GM18861 (cell line): ENCODE results near the gene NELL1.
"Not testable (repeated sequence)": the region's sequence is repeated elsewhere in the genome, so short reads cannot be mapped to it uniquely, and the experiment has no call there.

ENCODE experiments used
- ATAC-seq: cut with Tn5 transposase; IDR thresholded peaks from one replicate; pipeline ENCODE4 v1.9.1; 2021; ENCODE audit not compliant: unreplicated experiment

NELL1 gene

DNA sequence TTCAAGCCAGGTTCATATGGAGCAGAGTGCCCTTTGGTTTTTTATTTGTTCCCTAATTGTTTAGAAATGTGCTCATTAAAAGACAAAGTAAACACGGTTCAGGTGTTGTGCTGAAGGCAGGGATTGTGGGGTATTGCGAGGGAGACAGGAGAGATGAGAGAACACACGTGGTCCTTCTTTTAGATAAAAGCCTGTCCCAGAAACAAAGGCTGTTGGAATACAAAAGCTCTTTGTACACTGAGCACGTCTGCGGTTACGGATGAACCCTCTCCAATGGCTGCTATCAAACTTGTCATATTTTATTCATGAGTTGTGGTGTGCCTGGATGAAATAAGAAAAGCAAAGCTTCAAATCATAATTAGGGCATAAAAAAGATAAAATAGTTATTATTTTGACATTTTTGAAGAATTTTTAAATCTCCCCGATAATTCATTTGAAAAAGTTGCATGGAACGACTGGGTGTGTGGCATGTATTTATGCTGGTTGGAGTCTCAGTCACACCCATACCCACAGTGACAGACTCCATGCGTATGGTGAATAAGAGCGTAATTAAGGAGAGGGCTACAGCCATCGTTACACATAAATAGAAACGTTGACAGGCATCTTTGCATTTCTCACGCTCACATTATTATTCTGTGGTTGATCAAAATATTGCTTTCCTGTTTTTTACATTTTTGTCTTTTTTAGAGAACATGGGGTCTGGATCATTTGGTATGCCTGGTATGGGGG lies 92.9 kb downstream of the NELL1 start:
- no peak for ATAC-seq

DNA sequence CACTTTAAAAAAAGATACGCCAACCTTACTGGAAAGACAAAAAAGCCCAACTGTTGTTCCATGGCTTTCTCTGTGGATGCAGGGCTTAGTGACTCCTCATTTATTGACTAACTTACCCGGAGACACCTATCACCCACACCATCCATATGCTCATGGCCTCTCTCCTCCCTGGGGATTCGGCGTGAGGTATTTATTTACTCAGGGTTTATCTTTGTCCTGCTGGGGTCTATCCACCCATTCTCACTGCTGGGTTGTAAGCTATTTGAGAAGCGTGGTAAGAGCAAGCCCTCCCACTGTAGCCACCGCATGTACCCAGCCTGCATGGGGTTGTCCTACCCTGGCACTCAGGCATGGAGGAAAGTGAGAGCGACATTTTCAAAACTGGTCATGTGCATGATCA lies 93.6 kb downstream of the NELL1 start:
- ATAC-seq = no peak

DNA sequence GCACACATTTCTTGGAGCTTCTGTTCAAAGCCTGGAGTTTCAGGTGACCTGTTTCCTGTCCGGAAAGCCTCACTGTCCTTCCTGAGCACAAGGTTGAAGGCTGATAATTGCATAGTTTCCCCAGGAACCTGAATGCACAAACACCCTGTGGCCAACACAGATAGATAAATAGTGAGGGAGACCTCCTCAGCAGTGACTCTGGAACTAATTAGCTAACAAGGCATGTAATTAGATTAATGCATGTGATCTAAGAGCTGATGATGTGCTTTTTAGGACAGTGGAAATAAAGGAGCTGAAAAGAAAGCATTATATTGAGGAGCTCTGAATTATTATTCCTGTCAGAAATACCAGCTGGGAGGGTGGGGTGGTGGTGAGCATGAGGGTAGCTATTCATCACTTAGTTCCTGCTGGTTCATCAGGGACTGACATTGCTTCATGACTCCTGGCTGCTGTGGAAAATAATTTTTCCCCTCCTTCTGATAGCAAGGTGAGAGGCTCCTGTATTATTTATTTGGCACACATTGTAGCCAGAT lies 101.1 kb downstream of the NELL1 start:
- no peak for ATAC-seq

DNA sequence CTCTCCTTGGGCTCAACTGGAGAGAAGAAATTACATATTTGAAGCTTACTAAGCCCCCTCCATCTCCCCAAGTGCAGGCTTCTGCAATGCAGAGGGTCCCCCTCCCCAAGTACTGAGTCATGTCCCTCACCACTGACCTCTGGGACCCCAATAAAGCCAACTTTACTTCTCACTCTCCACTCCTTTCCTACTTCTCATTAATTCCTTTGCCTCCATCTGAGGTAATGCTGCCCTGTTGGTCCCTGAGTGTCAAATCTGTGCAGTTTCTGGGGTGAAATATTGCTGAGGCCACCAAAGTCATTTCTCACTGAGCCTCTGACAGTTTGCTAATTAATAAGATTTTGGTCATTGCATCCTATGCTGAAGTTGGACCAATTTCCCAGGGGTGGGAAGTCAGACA lies 101.6 kb downstream of the NELL1 start:
- ATAC-seq = no peak

DNA sequence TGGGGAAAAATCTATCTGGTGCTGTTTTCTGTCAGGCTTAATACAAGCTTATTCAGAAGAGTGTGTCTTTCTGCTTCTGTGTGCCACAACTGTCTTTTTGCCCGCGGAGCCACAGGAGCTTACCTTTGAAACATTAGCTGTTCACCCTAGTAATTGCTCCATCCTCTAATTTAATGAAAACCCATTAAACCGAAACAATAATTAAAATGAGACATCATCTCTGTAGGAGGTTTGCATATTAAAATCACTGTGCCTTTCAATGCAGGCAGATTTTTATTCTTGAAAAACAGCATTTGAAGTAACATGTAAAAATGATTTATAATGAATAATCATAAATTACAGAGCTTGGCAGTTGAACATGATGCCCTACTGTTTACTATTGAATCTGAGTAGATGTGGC lies 102.3 kb downstream of the NELL1 start:
- no peak for ATAC-seq

DNA sequence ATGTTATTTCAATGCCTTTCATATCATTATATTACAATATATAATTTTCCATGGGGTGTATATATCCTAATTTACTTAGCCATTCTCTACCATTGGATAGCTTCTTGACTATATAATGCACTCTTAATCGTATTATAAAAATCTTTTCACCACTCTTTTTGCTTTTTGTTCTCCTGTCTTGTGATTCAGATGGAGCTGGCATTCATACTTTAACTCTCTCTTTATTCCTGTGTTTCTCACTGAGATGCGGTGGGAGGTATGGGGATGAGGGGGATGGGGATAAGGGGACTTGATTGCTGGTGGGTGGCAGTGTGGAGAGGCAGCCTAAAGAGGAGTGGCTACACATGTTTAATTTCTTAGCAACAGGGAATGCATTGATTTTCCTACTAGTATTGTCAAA lies 105.9 kb downstream of the NELL1 start:
- no peak for ATAC-seq

DNA sequence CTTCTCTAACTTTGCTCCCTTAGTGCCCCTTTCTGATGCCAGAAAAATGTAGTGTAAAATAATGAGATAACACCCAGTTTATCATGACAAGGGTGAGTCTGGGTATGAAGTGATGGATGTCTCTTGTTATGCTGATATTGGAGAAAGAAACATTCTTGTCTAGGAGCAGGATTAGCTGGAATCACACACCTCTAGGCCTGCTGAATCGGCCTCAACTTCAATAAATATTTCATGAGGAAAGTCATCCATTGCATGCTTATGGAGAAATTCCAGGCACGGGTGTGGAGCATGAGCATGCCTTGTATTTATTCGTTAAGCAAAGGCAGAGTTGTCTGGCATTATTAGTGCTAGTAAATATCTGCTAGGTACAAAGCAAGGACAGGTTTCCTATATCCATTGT lies 113.4 kb downstream of the NELL1 start:
- ATAC-seq = no peak

DNA sequence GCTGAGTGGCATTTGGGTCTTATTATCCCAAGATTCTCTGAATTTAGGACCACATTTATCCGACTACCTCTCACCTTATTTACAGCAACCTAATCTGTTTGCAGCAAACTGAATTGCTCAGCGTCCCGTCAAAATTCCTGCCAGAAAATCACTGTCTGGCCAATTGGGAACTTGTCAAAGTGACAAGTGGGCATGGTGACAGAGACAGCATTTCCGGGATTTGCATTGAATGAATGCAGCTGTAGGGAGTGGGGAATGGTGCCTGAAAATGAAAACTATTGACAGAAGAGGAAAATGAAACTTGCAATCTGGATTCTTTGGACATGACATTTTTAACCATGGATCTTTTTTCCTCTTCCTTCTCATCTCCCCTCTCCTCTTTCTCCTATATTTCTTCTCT lies 113.8 kb downstream of the NELL1 start:
- ATAC-seq = no peak

DNA sequence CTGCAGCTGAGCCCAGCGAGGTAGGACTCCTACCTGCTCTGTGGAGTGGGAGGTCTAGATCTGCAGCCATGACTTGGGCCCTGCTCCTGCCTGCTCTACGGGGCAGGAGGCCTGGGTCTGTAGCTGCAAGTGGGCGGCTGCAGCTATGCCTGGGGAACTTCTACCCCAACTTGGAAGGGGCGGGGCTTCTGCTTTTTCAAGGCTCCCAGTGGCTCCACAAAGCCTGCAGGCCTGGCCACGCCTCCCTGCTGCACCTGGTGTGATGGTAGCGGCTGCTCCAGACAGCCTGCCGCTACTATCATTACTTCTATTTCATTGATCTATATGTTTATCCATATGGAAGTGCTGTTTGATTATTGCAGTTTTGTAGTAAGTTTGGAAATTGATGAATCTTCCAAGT lies 121.2 kb downstream of the NELL1 start:
- no peak for ATAC-seq

DNA sequence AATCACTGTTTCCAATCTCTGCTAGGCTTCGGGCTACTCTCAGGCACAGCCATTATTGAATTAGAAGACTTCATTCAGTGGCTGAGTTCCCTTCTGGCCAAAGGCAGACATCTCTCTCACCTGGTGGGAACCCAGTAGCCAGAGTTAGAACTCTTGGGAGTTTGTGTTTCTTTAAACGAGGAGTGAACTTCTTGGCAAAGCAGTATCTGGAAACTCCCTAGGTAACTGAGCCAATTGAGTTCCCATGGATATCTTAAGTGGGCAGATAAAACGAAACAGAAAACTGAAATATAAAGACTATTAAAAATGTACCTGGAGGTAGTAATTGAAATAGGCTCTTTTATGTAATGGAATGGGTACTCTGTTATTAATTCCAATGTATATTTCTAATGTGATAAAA lies 125.6 kb downstream of the NELL1 start:
- ATAC-seq = no peak

DNA sequence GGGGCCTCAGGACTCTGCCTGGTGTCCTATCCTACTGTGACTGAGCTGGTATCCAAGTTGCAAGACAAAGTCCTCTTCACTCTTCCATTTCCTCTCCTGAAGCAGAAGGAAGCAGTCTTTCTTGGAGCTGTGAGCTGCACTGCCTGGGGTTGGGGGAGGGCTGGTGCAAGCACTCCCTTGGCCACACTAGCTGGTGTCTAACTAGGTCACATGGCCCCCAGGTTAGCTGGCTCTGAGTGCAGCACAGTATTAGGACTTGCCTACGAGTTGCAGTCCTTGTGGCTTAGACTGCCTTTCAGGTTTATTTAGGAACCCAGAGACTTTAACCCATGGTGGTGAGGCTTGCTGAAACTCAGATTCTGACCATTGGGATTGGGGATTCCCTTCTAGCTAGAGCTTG lies 138.9 kb downstream of the NELL1 start:
- no peak for ATAC-seq

DNA sequence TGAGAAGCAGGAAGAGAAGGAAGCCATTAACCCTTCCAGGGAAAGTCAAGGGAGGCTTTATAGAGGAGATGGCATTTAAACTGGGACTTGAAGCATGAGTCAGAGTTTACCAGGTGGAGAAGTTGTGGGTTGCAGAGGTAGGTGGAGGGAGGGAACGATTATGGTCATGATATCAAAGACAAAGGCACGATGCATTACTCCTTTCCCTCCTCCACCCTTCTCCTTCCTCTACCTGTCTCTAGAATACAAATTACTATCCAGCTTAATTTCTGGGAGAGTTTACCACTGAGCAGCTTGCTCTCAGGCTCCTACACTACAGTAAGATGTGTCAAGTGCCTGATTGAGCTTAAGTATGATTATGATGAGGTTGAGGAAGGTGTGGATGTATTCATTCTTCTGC lies 151.7 kb downstream of the NELL1 start:
- ATAC-seq = no peak

DNA sequence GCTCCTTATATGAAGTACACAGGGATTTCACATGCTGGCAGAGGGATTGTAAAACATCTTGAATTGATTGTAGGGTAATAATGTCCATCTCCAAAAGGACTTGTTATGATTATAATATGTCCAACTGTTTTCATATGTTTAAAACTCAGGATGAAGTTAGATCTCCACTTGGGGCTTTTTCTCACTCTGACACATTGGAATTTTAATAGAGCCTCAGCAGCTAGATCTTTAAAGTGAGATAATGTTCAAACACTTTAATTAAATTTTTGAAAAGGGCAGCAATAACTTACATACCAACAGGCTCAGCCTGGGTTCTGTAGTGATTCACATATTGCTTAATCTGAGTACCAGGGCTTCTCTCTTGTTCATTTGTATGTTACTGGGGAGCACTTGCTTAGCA lies 152.1 kb downstream of the NELL1 start:
- ATAC-seq = no peak

DNA sequence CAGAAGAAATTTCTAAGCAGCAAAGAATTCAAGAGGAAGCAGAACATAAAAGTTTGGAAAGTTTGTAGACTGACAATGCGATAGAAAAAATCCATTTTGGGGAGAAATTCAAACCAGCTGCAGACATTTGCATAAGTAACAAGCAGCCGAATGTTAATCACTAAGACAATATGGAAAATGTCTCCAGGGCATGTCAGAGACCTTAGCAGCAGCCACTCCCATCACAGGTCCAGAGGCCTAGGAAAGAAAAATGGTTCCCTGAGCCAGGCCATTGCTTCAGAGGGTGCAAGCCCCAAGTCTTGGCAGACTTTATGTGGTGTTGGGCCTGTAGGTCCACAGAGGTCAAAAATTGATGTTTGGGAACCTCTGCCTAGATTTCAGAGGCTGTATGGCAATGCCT lies 155.4 kb downstream of the NELL1 start:
- no peak for ATAC-seq

DNA sequence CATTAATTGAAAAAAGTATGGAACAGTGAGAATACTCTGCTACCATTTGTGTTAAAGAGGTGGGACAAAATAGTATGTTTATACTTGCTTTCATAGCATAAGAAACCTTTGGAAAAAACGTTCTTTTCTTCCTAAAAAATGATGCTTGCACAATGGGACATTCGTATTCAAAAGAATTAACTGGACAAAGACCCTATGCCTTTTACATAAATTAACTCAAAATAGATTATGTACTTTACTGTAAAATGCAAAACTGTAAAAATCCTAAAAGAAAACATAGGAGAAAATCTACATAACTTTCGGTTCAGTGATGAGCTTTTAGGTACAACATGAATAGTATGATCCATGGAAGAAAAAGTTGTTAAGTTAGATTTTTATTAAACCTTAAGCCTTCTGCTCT lies 166.2 kb downstream of the NELL1 start:
- no peak for ATAC-seq

DNA sequence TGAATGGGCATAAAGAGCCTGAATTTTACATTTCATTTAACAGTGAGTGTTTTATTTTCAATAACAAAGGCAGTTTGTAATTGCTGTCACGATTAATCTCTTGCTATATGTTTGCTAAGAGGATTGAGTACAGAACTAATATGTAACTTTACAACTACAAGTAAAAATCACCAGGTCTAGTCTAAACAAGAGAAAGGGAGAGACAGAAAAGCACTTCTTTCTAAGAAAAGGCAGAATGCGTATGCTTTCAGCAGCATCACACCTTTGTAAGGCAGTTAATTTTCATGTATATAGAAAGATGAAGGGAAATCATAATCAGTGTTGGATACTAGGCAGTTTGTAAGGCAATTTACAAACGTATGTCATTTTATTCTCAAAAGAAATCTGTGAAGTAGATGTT lies 169.8 kb downstream of the NELL1 start:
- ATAC-seq = no peak

DNA sequence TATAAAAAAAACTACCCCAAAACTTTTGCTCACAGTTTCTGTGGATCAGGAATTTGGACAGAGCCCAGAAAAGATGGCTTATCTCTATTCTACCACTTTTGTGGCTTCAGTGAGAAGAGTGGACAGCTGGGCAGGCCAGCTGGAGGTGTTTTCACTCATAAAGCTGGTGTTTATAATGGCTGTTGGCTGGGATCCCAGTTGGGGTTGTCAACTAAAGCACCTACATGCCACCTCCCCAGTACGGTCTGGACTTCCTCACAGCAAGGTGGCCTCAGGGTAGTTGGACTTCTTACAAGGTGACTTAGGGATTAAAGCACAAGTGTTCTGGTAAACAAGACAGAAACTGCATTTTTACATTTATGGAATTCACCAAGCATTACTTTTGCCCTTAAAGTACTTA lies 171.0 kb downstream of the NELL1 start:
- ATAC-seq = no peak

DNA sequence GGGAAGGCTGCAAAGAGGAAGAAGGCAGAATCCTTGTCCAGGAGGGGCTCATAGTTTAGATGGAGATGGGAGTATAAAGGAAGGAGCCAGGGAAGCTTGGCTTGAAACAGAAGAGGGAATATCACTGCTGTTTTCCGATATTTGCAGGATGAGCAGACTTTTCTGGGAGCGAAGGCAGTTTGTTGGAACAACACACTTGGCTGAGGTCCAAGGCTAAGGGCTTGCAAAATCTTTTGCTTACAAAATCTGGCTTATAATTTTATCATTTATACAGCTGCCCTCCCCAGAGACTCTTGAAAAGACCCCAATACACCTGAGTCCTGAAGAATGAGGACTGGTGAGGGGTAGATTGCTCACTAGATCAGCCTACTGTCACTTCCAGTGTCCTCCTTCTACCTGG lies 174.8 kb downstream of the NELL1 start:
- no peak for ATAC-seq

DNA sequence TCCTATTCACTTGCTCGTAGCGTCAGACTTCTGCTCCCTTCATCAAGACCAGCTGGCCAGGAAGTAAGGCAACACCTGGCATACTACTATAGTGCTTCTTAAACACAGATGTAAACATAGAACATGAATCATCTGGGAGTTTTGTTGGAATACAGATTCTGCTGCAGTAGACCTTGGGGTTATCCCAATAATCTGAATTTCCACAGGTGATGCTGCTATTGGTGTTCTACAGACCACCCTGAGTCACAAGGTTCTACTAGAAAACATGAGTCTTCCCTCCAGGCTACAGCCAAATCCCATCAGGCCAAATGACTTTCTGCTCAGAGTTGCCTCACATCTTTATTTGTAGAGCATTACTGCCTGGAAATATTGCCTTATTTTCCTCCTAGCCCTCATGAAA lies 175.2 kb downstream of the NELL1 start:
- ATAC-seq = no peak

DNA sequence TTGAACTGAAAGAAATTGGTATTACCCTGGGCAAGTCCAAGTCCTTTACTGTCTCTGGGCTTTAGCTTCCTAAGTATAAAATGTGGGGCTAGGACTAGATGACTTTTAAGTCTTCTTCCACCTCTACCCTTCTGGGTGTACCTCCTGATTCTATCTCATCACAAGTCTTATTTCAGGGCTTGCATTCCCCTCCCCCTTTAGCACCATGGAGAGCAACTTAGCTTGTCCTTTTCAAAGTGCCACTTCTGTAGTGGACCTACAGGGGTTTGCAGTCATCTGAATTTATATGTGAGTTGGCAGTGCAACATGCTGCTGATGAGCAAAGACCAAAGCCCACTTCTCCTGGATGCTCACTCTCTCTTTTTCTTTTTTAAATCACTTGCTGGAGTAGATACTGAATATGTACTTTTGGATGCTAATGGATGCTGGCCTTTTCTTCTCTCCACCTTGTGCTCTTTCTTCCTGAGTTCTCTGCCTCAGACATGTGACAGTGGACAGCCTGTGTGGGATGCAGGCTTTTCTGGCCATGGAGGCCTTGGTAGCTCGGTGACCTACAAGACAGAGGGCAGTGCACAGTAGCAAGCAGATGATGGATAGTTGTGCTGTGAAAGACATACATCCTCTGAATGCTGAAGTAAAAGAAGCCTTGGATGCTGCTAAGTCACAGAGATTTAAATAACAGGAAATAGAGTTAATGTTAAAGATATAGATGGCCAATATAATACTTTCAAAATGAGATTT lies 185.0 kb downstream of the NELL1 start:
- ATAC-seq = no peak

DNA sequence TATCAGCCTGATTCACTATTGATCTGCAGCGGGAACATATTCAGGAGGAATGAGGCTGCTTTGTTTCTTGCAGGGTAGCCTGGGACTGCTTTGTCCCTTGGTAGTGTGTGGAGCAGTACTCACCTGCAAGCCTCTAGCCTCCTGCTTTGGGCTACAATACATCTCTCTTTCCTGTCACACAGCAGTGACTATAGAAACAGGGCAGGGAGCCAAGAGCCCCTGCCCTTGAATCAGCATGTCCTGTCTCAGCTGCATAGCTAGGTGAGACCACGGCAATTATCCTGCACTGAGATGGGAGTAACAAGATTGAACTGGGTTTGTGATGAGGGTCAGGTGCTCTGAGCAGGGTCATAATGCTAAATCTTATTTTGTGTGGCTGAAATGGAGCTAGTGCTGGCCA lies 191.9 kb downstream of the NELL1 start:
- ATAC-seq = no peak

DNA sequence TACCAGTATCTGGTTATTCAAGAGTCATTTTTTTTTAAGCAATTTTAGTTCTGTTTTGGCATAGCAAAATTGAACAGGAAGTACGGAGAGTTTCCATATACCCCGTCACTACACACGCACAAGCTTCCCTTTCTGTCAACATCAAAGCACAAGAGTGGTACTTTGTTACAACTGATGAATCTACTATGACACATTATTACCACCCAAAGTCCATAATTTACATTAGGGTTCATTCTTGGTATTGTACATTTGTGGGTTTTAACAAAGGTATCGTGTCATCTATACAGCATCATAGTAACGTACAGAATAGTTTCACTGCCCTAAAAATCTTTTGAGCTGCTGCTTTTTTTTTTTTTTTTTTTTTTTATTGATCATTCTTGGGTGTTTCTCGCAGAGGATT lies 192.9 kb downstream of the NELL1 start:
- not testable (repeated sequence) for ATAC-seq

DNA sequence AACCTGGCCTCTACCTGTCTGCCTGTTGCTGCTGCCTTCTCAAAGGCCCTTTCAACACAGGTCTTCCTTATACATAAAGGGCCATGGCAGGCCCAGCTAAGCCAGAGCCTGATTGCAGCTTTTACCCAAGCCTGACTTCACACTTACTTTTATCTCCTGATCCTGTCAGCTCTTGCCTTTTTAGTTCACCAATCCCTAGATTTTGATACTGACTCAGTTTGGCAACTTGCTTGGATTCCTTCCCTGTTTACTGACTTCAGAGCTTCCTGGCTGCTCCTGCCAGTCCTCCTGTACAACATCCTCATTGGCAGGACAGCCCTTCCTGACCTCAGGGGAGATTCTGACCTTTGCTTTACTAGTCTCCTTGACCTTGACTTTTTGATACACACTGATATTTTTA lies 195.2 kb downstream of the NELL1 start:
- ATAC-seq = no peak
